Uterus (tissue), 4 donors: ENCODE data around the gene COL5A1. TPM values are rescaled to one million over a fixed set of nuclear protein-coding genes. Genes with fewer than 3 reads are reported as not detected.

Experiments used
- DNase-seq, 2 donors: peaks; one replicate each; pipeline ENCODE4 v3.0.0-alpha.2; 2019 to 2020
- H3K27ac ChIP-seq, 2 donors: fragments of 200-600 bp; sonication (generic); 1 replicate in 1 of 2; 2 replicates in 1 of 2; pipeline ENCODE4 v1.5.1; 2016 to 2018
- H3K27me3 ChIP-seq, 2 donors: fragments of 200-600 bp; sonication (generic); one replicate each; pipeline ENCODE4 v1.5.1; 2018 to 2019; ENCODE audit warnings: control low read depth in 1 of 2
- H3K36me3 ChIP-seq, 2 donors: fragments of 200-600 bp; sonication (generic); one replicate each; pipeline ENCODE4 v1.5.1; 2019; ENCODE audit warnings: control low read depth in 1 of 2
- H3K4me1 ChIP-seq, 2 donors: fragments of 200-600 bp; sonication (generic); one replicate each; pipeline ENCODE4 v1.5.1; 2018 to 2019; ENCODE audit warnings: control low read depth in 1 of 2
- H3K4me3 ChIP-seq, 2 donors: fragments of 200-600 bp; sonication (generic); 1 replicate in 1 of 2; 2 replicates in 1 of 2; pipeline ENCODE4 v1.5.1; 2018 to 2019; ENCODE audit warnings: mild to moderate bottlenecking in 1 of 2
- H3K9me3 ChIP-seq, 2 donors: fragments of 200-600 bp; sonication (generic); one replicate each; pipeline ENCODE4 v1.5.1; 2019; ENCODE audit warnings: control low read depth in 1 of 2
- POLR2A ChIP-seq, 2 donors: fragments of 450-650 bp; IDR thresholded peaks; one replicate each; pipeline ENCODE4 v1.6.1; 2016; ENCODE audit warnings: antibody characterized with exemption in 2 of 2, mild to moderate bottlenecking in 1 of 2, moderate library complexity in 1 of 2
- intact Hi-C: fragments of 100-400 bp; cut with DNase I; formaldehyde crosslinking; loops from one replicate; pipeline ENCODE4 v1.15.1; 2023; ENCODE audit warnings: low total_unique reads
- total RNA-seq, 4 donors: library from RNA; depleted of rRNA in 3 of 4; stranded (reverse); fragments of >200 nt in 3 of 4; gene quantifications; one replicate each; pipeline versions ENCODE4 v1.1.0 to v1.2.4, GENCODE V29; 2014 to 2023
- TF ChIP-seq, protein P1 (sequence below), 4 experiments: fragments of 200-600 bp in 2 of 4; fragments of 450-650 bp in 2 of 4; sonication (generic) in 2 of 4; IDR thresholded peaks; one replicate each; pipeline ENCODE4 v1.5.1; 2016 to 2019; ENCODE audit warnings: antibody characterized with exemption in 4 of 4, mild to moderate bottlenecking in 2 of 4, moderate library complexity in 1 of 4
- donor health status: DM: yes; HTN: yes; CAD: no.

Gene COL5A1
- total RNA-seq, 4 donors from 2014 or later: 21.2 to 604 (median 129) TPM

DNA sequence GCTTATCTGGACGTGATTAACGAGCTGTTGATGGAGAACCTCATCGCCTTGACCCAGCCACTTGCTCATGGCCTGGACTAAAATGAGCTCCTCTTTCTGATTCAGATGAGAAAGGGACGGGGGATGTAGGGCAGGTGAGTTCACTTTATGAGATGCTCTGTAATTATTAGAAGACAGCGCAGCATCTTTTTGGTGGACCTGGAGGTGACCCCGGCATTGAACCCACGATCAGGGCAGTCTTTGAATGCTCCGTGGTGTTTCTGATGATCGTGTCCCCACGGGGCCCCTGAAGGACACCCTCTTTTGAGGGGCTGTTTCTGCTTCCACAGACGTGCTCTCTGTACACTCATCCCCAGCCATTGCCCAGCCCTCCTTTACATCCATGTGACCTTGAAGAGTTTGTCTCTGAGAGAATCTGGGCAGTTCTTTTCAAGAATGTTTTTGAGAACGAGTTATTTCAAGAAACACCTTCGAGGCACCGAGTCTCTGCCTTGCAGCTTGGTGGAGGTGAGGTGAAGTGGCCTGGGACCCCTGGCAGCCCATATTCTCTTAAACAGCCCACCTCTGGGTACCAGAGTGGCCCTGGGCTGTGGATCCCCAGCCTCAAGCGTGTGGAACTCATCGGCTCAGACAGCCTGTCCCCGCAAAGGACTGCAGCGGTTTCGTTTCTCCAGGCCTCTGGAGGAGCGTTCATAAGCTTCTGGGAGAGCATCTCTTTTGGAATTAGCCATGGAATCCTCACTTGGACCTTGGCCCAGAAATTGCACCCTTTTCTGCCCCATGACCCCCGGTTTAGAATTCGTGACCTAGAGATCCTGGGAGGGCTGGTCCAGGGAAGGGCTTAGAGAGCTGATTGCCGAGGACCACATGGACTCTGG, 50.3 kb downstream of the COL5A1 start:
- H3K36me3 ChIP-seq: no peaks in the 10 kb centered on the region
- no peak for DNase-seq
- H3K4me1 ChIP-seq: peaks cover 0 to 12% of the 10 kb centered on the region in 2 donors
- no peaks in the 10 kb centered on the region for H3K27me3 ChIP-seq
- peak overlapping the region in 1 of 2 donors; percentile 28 for H3K27ac ChIP-seq
- intact Hi-C loops: no loop called here
- TF ChIP-seq, protein P1, sequence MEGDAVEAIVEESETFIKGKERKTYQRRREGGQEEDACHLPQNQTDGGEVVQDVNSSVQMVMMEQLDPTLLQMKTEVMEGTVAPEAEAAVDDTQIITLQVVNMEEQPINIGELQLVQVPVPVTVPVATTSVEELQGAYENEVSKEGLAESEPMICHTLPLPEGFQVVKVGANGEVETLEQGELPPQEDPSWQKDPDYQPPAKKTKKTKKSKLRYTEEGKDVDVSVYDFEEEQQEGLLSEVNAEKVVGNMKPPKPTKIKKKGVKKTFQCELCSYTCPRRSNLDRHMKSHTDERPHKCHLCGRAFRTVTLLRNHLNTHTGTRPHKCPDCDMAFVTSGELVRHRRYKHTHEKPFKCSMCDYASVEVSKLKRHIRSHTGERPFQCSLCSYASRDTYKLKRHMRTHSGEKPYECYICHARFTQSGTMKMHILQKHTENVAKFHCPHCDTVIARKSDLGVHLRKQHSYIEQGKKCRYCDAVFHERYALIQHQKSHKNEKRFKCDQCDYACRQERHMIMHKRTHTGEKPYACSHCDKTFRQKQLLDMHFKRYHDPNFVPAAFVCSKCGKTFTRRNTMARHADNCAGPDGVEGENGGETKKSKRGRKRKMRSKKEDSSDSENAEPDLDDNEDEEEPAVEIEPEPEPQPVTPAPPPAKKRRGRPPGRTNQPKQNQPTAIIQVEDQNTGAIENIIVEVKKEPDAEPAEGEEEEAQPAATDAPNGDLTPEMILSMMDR (IDR thresholded peaks at IDR 0.05): no peak
- TF ChIP-seq POLR2A (IDR thresholded peaks at IDR 0.05): no peak
- H3K4me3 ChIP-seq: no peak overlapping the region
- H3K9me3 ChIP-seq: no peaks in the 10 kb centered on the region

DNA sequence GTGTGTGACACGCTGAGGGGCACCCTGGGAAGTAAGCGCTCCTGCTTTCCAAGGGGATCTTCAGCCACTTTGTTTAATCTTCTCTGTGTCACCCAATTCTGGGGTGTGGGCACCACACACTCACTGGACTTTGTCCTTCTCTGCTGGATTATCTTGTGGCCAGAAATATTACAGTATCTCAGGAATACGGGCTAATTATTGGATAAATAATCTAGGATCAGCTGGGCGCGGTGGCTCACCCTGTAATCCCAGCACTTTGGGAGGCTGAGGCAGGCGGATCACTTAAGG, 50.9 kb downstream of the COL5A1 start:
- Histone ChIP-seq H3K4me1 (peaks cover 0 to 14% of the 10 kb centered on the region in 2 donors), H3K27ac (no peak overlapping the region), H3K4me3 (no peak overlapping the region), H3K36me3 (no peaks in the 10 kb centered on the region), H3K9me3 (no peaks in the 10 kb centered on the region), H3K27me3 (no peaks in the 10 kb centered on the region)
- no peak for DNase-seq
- intact Hi-C loops: no loop called here
- TF ChIP-seq POLR2A (IDR thresholded peaks at IDR 0.05): no peak
- TF ChIP-seq, protein P1 (IDR thresholded peaks at IDR 0.05): no peak

DNA sequence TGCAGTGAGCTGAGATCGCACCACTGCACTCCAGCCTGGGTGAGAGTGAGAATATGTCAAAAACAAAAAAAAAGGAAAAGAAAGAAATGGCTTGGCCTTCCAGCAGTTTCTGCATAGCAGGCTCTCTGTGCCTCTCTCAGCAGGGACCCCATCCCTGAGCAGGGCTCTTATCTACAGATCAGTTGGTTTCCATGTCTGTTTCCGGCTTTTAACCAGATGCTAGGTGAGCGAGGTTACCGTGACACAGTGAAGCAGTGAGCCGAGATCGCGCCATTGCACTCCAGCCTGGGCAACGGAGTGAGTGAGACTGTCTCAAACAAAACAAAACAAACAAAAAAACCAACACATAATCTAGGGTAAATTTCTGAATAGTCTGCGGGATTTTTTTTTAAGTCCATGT, 51.4 kb downstream of the COL5A1 start:
- no peak for DNase-seq
- Histone ChIP-seq H3K4me1 (peaks cover 0 to 15% of the 10 kb centered on the region in 2 donors), H3K9me3 (no peaks in the 10 kb centered on the region), H3K27ac (no peak overlapping the region), H3K36me3 (no peaks in the 10 kb centered on the region), H3K27me3 (no peaks in the 10 kb centered on the region), H3K4me3 (no peak overlapping the region)
- no peak for TF ChIP-seq POLR2A (IDR thresholded peaks at IDR 0.05)
- intact Hi-C loops: no loop called here

DNA sequence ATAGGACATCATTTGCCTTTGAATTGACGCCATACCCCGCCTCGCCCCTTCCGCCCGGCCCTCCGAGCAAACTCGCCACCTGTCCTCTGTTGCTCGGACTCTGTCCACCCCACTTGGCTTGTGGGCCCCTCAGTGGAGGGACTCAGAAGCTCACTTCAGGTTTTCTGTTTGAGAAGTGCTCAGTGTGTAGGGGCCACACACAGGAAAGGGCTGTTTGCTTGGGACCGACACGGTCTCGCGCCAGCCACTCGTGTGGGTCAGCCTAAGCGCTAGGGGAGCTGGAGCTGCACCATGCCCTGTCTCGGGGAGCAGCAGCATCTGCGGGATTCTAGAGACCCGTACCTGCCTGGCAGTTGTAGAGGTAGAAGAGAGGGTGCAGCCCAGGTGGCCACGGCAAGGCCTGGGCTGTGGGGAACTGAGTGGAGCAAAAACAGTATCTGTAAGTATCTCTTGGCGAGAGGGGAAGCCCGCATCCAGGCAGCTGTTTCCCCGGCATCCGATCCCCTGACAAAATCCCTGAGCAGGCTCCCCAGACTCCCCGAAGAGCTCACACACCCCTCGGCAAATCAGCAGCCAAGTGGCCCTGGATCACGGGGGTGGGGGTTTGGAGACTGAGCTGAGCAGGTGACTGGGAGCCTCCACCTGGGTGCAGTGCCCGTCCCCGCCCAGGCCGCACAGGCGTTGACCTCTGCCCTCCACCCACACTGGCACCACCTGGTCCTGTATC, 52.2 kb downstream of the COL5A1 start:
- Histone ChIP-seq H3K4me3 (no peak overlapping the region), H3K4me1 (peaks cover 0 to 15% of the 10 kb centered on the region in 2 donors), H3K9me3 (no peaks in the 10 kb centered on the region), H3K36me3 (no peaks in the 10 kb centered on the region), H3K27ac (no peak overlapping the region), H3K27me3 (no peaks in the 10 kb centered on the region)
- TF ChIP-seq POLR2A (IDR thresholded peaks at IDR 0.05): no peak
- TF ChIP-seq, protein P1 (IDR thresholded peaks at IDR 0.05): no peak
- intact Hi-C loops: no loop called here
- no peak for DNase-seq

DNA sequence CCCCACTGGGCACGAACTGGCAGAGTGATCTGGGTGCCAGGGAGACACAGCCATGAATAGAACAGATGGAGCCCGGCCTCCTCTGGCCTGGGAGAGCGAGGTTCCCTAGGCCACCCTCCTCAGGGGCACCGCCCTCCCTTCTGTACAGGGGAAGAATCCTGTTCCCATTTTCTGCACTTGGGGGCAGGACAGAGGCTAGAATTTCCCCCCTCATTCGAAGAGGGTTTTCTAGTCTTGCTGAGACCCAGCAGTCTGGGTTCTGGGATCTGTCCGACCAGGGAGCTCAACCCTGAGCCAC, 52.7 kb downstream of the COL5A1 start:
- Histone ChIP-seq H3K9me3 (no peaks in the 10 kb centered on the region), H3K36me3 (no peaks in the 10 kb centered on the region), H3K27ac (no peak overlapping the region), H3K27me3 (no peaks in the 10 kb centered on the region), H3K4me3 (no peak overlapping the region), H3K4me1 (peaks cover 0 to 15% of the 10 kb centered on the region in 2 donors)
- DNase-seq: no peak
- TF ChIP-seq, protein P1 (IDR thresholded peaks at IDR 0.05): no peak
- no peak for TF ChIP-seq POLR2A (IDR thresholded peaks at IDR 0.05)
- intact Hi-C loops: no loop called here
